Left renal pelvis (tissue), 4 donors: ENCODE measurements around the gene TDP2. TPM values are rescaled to one million over a fixed set of nuclear protein-coding genes. Genes with fewer than 3 reads are reported as not detected.
"Not testable (repeated sequence)": the region's sequence is repeated elsewhere in the genome, so short reads cannot be mapped to it uniquely, and the experiment has no call there.

Experiments
- DNase-seq, 4 donors: peaks; one replicate each; pipeline ENCODE4 v3.0.0-alpha.2; 2013; ENCODE audit warnings: low read depth in 4 of 4, low spot score in 3 of 4
- polyA plus RNA-seq, 4 donors: library from polyadenylated mRNA; unstranded; fragments of 120-200 nt; gene quantifications; one replicate each; pipeline ENCODE4 v1.2.1, GENCODE V29; 2013; ENCODE audit not compliant: insufficient read length in 4 of 4

TDP2 gene
- polyA plus RNA-seq, 4 donors: 39.7 to 71.5 (median 63.1) TPM

GRCh38 chr6:24683297-24684296 lies 16.9 kb upstream of the TDP2 start:
- DNase-seq: no peak

- no peak for DNase-seq
These were observed 13.9 kb upstream of the TDP2 start for GRCh38 chr6:24680582-24680981.

GRCh38 chr6:24678792-24679352 lies 12.2 kb upstream of the TDP2 start:
- DNase-seq: not testable (repeated sequence)

- DNase-seq: no peak
These were observed 6.9 kb upstream of the TDP2 start for GRCh38 chr6:24673625-24674024.

GRCh38 chr6:24672620-24673182 lies 6.0 kb upstream of the TDP2 start:
- no peak for DNase-seq

- not testable (repeated sequence) for DNase-seq
These were observed 4.4 kb upstream of the TDP2 start for GRCh38 chr6:24671077-24671476.

- not testable (repeated sequence) for DNase-seq
These were observed 3.8 kb upstream of the TDP2 start for GRCh38 chr6:24670492-24670891.

GRCh38 chr6:24668997-24669361 lies 2.3 kb upstream of the TDP2 start:
- DNase-seq: no peak

GRCh38 chr6:24668066-24668996 lies 1.6 kb upstream of the TDP2 start:
- DNase-seq: not testable (repeated sequence)

GRCh38 chr6:24667378-24667803 lies 692 bp upstream of the TDP2 start:
- peak in 1 of 4 donors; percentile 12 for DNase-seq

- DNase-seq: no peak
These were observed 530 bp downstream of the TDP2 start for GRCh38 chr6:24666097-24666640.

GRCh38 chr6:24664046-24664987 lies 2.4 kb downstream of the TDP2 start:
- DNase-seq: no peak

- no peak for DNase-seq
These were observed 3.5 kb downstream of the TDP2 start for GRCh38 chr6:24663189-24663588.

- no peak for DNase-seq
These were observed 4.5 kb downstream of the TDP2 start for GRCh38 chr6:24662236-24662635.

GRCh38 chr6:24661759-24662158 lies 4.9 kb downstream of the TDP2 start:
- not testable (repeated sequence) for DNase-seq

GRCh38 chr6:24660105-24660504 lies 6.6 kb downstream of the TDP2 start:
- no peak for DNase-seq

GRCh38 chr6:24659561-24659960 lies 7.1 kb downstream of the TDP2 start:
- DNase-seq: no peak

- DNase-seq: no peak
These were observed 7.8 kb downstream of the TDP2 start for GRCh38 chr6:24658573-24659560.
